Measurements from ENCODE around the gene GDPD4. TPM values are rescaled to one million over a fixed set of nuclear protein-coding genes. Genes with fewer than 3 reads are reported as not detected.

GDPD4 gene
- total RNA-seq, 1 experiment from 2014 or later, result not detected

GRCh38 chr11:77212314-77213007, 89.0 kb downstream of the GDPD4 start:
- Histone ChIP-seq H3K36me3 (ENCODE audit: control insufficient read depth, insufficient read depth, low read length) (no peaks in the 10 kb centered on the region), H3K4me1 (ENCODE audit: control insufficient read depth, insufficient read depth, low read length) (no peaks in the 10 kb centered on the region), H3K27me3 (ENCODE audit: control insufficient read depth, insufficient read depth, low read length) (peaks cover under 1% of the 10 kb centered on the region; the same call in 1 of the 2 replicates), H3K4me3 (ENCODE audit: low read depth in 2 of 2, low read length in 2 of 2) (no peak overlapping the region), H3K27ac (ENCODE audit: low read length) (no peak overlapping the region), H3K9me3 (ENCODE audit: control insufficient read depth, insufficient read depth, low read depth, low read length) (no peaks in the 10 kb centered on the region)
- intact Hi-C loops (cut with micrococcal nuclease; ENCODE audit: unreplicated experiment) (no loop called here), in situ Hi-C loops (cut with HindIII; ENCODE audit: low pct_unique_long_range_greater_than_20kb, low sequenced_read_pairs) (no loop called here)
- BruUV-seq (replicated peaks), result no TSS peak
- DNase-seq (ENCODE audit: low read depth, low spot score) (no peak), ATAC-seq (no peak)
- TF ChIP-seq TCF7L2 (IDR thresholded peaks at IDR 0.05; ENCODE audit: low read depth, low read length) (no peak), CTCF (IDR thresholded peaks at IDR 0.05) (no peak), SIN3A (IDR thresholded peaks at IDR 0.05; ENCODE audit: borderline replicate concordance, insufficient read depth, low read depth, low read length) (no peak), POLR2AphosphoS5 (IDR thresholded peaks at IDR 0.05; ENCODE audit: low read depth, low read length) (no peak), REST (IDR thresholded peaks at IDR 0.05; ENCODE audit: insufficient read depth in 1 of 2, low read depth in 2 of 2, low read length in 1 of 2) (no peak)
- CTCF ChIA-PET, result interaction anchor here (1.2 kb wide), 1 partner anchor 17 kb away, joined by 3 read pairs; no protein-coding TSS in a partner anchor
- POLR2A ChIA-PET, result no interaction called here

- BruUV-seq (replicated peaks), result no TSS peak
- TF ChIP-seq REST (IDR thresholded peaks at IDR 0.05; ENCODE audit: insufficient read depth in 1 of 2, low read depth in 2 of 2, low read length in 1 of 2), result no peak
These were observed 89.8 kb downstream of the GDPD4 start for GRCh38 chr11:77211594-77212251.

More at GRCh38 chr11:77211594-77212251, 89.8 kb downstream of the GDPD4 start:
- intact Hi-C loops (cut with micrococcal nuclease; ENCODE audit: unreplicated experiment) (no loop called here), in situ Hi-C loops (cut with HindIII; ENCODE audit: low pct_unique_long_range_greater_than_20kb, low sequenced_read_pairs) (no loop called here)
- ATAC-seq (no peak), DNase-seq (ENCODE audit: low read depth, low spot score) (no peak)
- no peak overlapping the region for H3K27ac ChIP-seq (ENCODE audit: low read length)
- CTCF ChIA-PET, result interaction anchor here (1.2 kb wide), 1 partner anchor 16 kb away, joined by 3 read pairs; no protein-coding TSS in a partner anchor
- no peaks in the 10 kb centered on the region for H3K36me3 ChIP-seq (ENCODE audit: control insufficient read depth, insufficient read depth, low read length)
- POLR2A ChIA-PET, result no interaction called here
- H3K27me3 ChIP-seq (ENCODE audit: control insufficient read depth, insufficient read depth, low read length), result no peaks in the 10 kb centered on the region
- no peaks in the 10 kb centered on the region for H3K9me3 ChIP-seq (ENCODE audit: control insufficient read depth, insufficient read depth, low read depth, low read length)
- H3K4me3 ChIP-seq (ENCODE audit: low read depth in 2 of 2, low read length in 2 of 2), result no peak overlapping the region
- no peaks in the 10 kb centered on the region for H3K4me1 ChIP-seq (ENCODE audit: control insufficient read depth, insufficient read depth, low read length)
